ENCODE data around the gene ATP6V1G1. TPM values are rescaled to one million over a fixed set of nuclear protein-coding genes. Genes with fewer than 3 reads are reported as not detected.

The ATP6V1G1 gene, protein sequence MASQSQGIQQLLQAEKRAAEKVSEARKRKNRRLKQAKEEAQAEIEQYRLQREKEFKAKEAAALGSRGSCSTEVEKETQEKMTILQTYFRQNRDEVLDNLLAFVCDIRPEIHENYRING
- 342 and 358 TPM in 2 replicates for polyA plus RNA-seq (2013)

DNA sequence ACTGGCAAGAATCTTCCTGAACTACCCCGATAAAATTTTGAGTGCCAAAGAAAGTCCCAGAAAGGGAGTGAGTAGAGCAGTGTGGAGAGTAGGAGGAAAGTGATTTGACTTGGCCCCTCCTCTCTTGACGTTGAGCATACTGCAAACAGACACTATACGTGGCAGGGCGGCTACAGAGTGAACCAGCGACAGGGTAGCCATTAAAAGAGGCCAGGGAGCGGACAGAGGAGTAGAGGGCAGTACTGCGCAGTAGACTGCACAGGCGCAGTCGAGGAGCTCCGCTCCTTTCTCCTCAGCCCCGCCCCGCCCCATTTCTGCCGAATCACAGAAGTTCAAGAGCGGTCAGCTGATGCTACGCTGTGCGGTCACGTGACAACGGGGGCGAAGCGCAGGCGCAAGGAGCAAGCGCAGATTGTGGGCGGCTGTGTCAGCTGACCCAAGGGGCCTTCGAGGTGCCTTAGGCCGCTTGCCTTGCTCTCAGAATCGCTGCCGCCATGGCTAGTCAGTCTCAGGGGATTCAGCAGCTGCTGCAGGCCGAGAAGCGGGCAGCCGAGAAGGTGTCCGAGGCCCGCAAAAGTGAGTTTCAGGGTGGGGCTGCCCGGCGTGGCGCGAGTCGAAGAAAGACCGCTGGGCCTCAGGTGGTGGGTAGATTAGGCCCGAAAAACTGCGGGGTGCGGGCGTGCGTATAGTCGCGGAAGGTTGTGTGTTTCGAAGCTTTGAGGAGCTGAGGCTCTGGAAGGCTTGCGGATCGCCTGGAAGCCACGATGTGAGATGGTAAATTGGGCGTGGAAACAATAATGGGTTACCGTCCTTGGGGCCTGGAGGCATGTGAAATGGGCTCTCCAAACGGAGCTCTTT lies at the start of gene ATP6V1G1:
Gene ATP6V1G1, plus strand, starts transcription at position 425 of the 858 bp plus-strand sequence. Its CDS starts 70 bp downstream, at position 495.
- Histone ChIP-seq H3K18ac (ENCODE audit: low read length) (peak within 1 kb of the TSS; percentile 92), H2AFZ (ENCODE audit: insufficient read depth, low read length, poor library complexity) (peak within 1 kb of the TSS; percentile 80), H4K8ac (ENCODE audit: low read depth, low read length) (peak within 1 kb of the TSS; percentile 96), H4K91ac (ENCODE audit: low read depth, low read length) (peak within 1 kb of the TSS; percentile 94), H3K23ac (ENCODE audit: low read length) (no peak within 1 kb of the TSS), H3K36me3 (ENCODE audit: control insufficient read depth in 1 of 2, insufficient read depth in 2 of 2, low read length in 2 of 2) (peaks cover 2% of the 10 kb centered on the region in 2 experiments), H3K9ac (ENCODE audit: low read length) (peak within 1 kb of the TSS; percentile 94), H3K4ac (ENCODE audit: low read depth, low read length) (peak within 1 kb of the TSS; percentile 97), H2BK5ac (ENCODE audit: low read depth, low read length, poor library complexity) (peak within 1 kb of the TSS; percentile 76), H4K12ac (ENCODE audit: low read depth, low read length) (peak within 1 kb of the TSS; percentile 96), H3K9me3 (ENCODE audit: insufficient read depth, low read depth, low read length) (no peaks in the 10 kb centered on the region), H2AK5ac (ENCODE audit: low read length) (peak within 1 kb of the TSS; percentile 88), H2BK120ac (ENCODE audit: insufficient read depth, low read length, poor library complexity) (peak within 1 kb of the TSS; percentile 86), H3K79me1 (ENCODE audit: low read length) (peaks cover 7% of the 10 kb centered on the region), H2BK12ac (ENCODE audit: low read length) (no peak within 1 kb of the TSS), H3K79me2 (ENCODE audit: control insufficient read depth, insufficient read depth, low read length, poor library complexity) (peaks cover 15% of the 10 kb centered on the region), H3K4me3 (ENCODE audit: low read depth, low read length) (peak within 1 kb of the TSS; percentile 93), H3K27me3 (ENCODE audit: insufficient read depth, low read length) (no peaks in the 10 kb centered on the region), H3K27ac (ENCODE audit: low read depth, low read length) (peak within 1 kb of the TSS; percentile 70), H3K14ac (ENCODE audit: low read length) (peak within 1 kb of the TSS; percentile 87), H3K4me2 (ENCODE audit: low read length) (peak within 1 kb of the TSS; percentile 77), H3K4me1 (ENCODE audit: control insufficient read depth in 1 of 2, insufficient read depth in 2 of 2, low read length in 2 of 2) (peaks cover 6 to 7% of the 10 kb centered on the region in 2 experiments)
- peak; percentile 99 for DNase-seq
- WGBS (ENCODE audit: extremely low coverage, insufficient coverage, insufficient read length), result no CpG with 5 or more reads among the region's 52 CpGs

DNA sequence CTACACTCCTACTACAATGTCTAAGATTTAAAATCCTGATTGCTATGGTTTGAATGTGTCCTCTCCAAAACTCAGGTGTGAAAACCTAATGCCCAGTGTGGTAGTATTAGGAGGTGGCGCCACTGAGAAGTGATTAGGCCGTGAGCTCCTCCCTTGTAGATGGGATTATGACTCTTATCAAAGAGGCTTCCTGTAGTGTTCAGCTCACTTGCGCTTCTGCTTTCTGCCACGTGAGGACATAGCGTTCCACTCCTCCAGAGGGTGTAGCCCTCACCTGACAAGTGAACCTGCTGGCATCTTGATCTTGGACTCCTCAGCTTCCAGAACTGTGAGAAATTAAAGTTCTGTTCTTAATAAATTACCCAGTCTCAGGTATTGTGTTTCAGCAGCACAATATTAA lies 49.3 kb upstream of the ATP6V1G1 start:
- no peak overlapping the region for H4K8ac ChIP-seq (ENCODE audit: low read depth, low read length)
- no peaks in the 10 kb centered on the region for H3K79me2 ChIP-seq (ENCODE audit: control insufficient read depth, insufficient read depth, low read length, poor library complexity)
- H2BK5ac ChIP-seq (ENCODE audit: low read depth, low read length, poor library complexity), result no peak overlapping the region
- H3K14ac ChIP-seq (ENCODE audit: low read length), result no peak overlapping the region
- no peaks in the 10 kb centered on the region for H3K27me3 ChIP-seq (ENCODE audit: insufficient read depth, low read length)
- H2AK5ac ChIP-seq (ENCODE audit: low read length), result no peak overlapping the region
- no peak overlapping the region for H2BK12ac ChIP-seq (ENCODE audit: low read length)
- H3K27ac ChIP-seq (ENCODE audit: low read depth, low read length), result no peak overlapping the region
- no peaks in the 10 kb centered on the region for H3K4me1 ChIP-seq (ENCODE audit: control insufficient read depth in 1 of 2, insufficient read depth in 2 of 2, low read length in 2 of 2)
- DNase-seq, result peak; percentile 12 to 22
- no peak overlapping the region for H4K91ac ChIP-seq (ENCODE audit: low read depth, low read length)
- no peak overlapping the region for H3K9ac ChIP-seq (ENCODE audit: low read length)
- H4K12ac ChIP-seq (ENCODE audit: low read depth, low read length), result no peak overlapping the region
- H3K23ac ChIP-seq (ENCODE audit: low read length), result no peak overlapping the region
- no peak overlapping the region for H3K4me3 ChIP-seq (ENCODE audit: low read depth, low read length)
- no peaks in the 10 kb centered on the region for H3K36me3 ChIP-seq (ENCODE audit: control insufficient read depth in 1 of 2, insufficient read depth in 2 of 2, low read length in 2 of 2)
- H2AFZ ChIP-seq (ENCODE audit: insufficient read depth, low read length, poor library complexity), result no peak overlapping the region
- no peak overlapping the region for H2BK120ac ChIP-seq (ENCODE audit: insufficient read depth, low read length, poor library complexity)
- no peak overlapping the region for H3K4me2 ChIP-seq (ENCODE audit: low read length)
- no peaks in the 10 kb centered on the region for H3K79me1 ChIP-seq (ENCODE audit: low read length)
- H3K4ac ChIP-seq (ENCODE audit: low read depth, low read length), result no peak overlapping the region
- no CpG with 5 or more reads among the region's 5 CpGs for WGBS (ENCODE audit: extremely low coverage, insufficient coverage, insufficient read length)
- H3K18ac ChIP-seq (ENCODE audit: low read length), result no peak overlapping the region
- H3K9me3 ChIP-seq (ENCODE audit: insufficient read depth, low read depth, low read length), result no peaks in the 10 kb centered on the region

DNA sequence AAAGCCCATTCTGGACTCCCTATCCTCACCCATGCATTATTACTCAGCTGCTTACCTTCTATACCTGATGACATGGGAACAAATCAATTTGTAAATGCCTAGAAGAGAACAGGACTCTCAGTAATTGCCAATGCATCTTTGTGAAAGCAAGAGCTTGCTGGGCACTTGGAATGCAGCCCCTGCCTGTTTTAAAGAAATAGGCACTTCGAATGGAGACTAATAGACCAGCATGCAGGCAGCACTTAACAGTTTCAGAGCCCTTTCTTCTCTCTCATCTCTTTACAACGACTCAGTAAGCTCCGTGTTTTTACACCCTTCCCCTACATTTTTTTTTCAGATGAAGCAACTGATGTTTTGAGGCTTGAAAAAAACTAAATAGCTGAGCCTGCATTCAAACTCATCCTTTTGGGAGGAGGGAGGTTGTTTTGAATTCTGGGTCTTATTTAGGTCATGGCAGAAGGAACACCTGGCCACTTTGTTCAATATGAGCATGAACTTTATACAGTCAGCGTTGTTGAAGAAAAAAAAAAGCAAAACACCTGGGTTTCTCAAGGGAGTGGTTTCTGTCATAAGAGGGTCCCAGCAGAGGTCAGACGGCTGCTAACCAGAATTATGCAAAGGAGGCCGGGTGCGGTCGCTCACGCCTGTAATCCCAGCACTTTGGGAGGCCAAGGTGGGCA lies 47.7 kb upstream of the ATP6V1G1 start:
- Histone ChIP-seq H3K79me1 (ENCODE audit: low read length) (no peaks in the 10 kb centered on the region), H3K79me2 (ENCODE audit: control insufficient read depth, insufficient read depth, low read length, poor library complexity) (no peaks in the 10 kb centered on the region), H2BK5ac (ENCODE audit: low read depth, low read length, poor library complexity) (no peak overlapping the region), H3K27me3 (ENCODE audit: insufficient read depth, low read length) (no peaks in the 10 kb centered on the region), H2AFZ (ENCODE audit: insufficient read depth, low read length, poor library complexity) (no peak overlapping the region), H3K27ac (ENCODE audit: low read depth, low read length) (no peak overlapping the region), H4K8ac (ENCODE audit: low read depth, low read length) (no peak overlapping the region), H3K14ac (ENCODE audit: low read length) (no peak overlapping the region), H2AK5ac (ENCODE audit: low read length) (no peak overlapping the region), H3K36me3 (ENCODE audit: control insufficient read depth in 1 of 2, insufficient read depth in 2 of 2, low read length in 2 of 2) (no peaks in the 10 kb centered on the region), H2BK120ac (ENCODE audit: insufficient read depth, low read length, poor library complexity) (no peak overlapping the region), H3K18ac (ENCODE audit: low read length) (no peak overlapping the region), H3K4me3 (ENCODE audit: low read depth, low read length) (no peak overlapping the region), H3K23ac (ENCODE audit: low read length) (no peak overlapping the region), H2BK12ac (ENCODE audit: low read length) (no peak overlapping the region), H3K4me1 (ENCODE audit: control insufficient read depth in 1 of 2, insufficient read depth in 2 of 2, low read length in 2 of 2) (no peaks in the 10 kb centered on the region), H3K9ac (ENCODE audit: low read length) (no peak overlapping the region), H4K12ac (ENCODE audit: low read depth, low read length) (no peak overlapping the region), H3K9me3 (ENCODE audit: insufficient read depth, low read depth, low read length) (no peaks in the 10 kb centered on the region), H3K4me2 (ENCODE audit: low read length) (no peak overlapping the region), H3K4ac (ENCODE audit: low read depth, low read length) (no peak overlapping the region), H4K91ac (ENCODE audit: low read depth, low read length) (no peak overlapping the region)
- peak in 1 of 2 donors; percentile 60 for DNase-seq
- no CpG with 5 or more reads among the region's 9 CpGs for WGBS (ENCODE audit: extremely low coverage, insufficient coverage, insufficient read length)

DNA sequence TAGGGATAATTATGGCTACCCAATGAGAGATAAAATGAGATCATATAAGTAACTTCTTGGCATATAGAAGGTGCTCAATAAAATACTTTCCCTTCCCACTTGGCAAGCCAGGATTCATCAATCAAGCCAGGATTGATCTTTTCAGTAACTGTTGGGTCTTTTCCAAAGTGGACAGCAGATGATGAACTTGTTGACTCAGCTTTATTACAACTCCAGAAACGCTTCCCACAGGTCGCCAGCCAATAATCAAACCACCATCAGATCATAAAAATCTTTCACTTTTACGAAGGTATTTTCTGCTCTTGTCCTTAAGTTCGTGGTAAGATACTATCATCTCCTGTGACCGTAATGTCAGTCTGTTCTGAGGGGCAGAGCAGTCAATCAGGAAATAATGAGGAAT lies 42.5 kb upstream of the ATP6V1G1 start:
- H3K27me3 ChIP-seq (ENCODE audit: insufficient read depth, low read length), result no peaks in the 10 kb centered on the region
- no peak overlapping the region for H3K23ac ChIP-seq (ENCODE audit: low read length)
- no peaks in the 10 kb centered on the region for H3K79me1 ChIP-seq (ENCODE audit: low read length)
- no peak overlapping the region for H4K91ac ChIP-seq (ENCODE audit: low read depth, low read length)
- no peak overlapping the region for H4K12ac ChIP-seq (ENCODE audit: low read depth, low read length)
- no peaks in the 10 kb centered on the region for H3K79me2 ChIP-seq (ENCODE audit: control insufficient read depth, insufficient read depth, low read length, poor library complexity)
- H3K4me2 ChIP-seq (ENCODE audit: low read length), result no peak overlapping the region
- no peak overlapping the region for H3K4me3 ChIP-seq (ENCODE audit: low read depth, low read length)
- no peak overlapping the region for H2AFZ ChIP-seq (ENCODE audit: insufficient read depth, low read length, poor library complexity)
- H3K27ac ChIP-seq (ENCODE audit: low read depth, low read length), result no peak overlapping the region
- H2BK5ac ChIP-seq (ENCODE audit: low read depth, low read length, poor library complexity), result no peak overlapping the region
- peaks cover 0 to 3% of the 10 kb centered on the region in 2 experiments for H3K4me1 ChIP-seq (ENCODE audit: control insufficient read depth in 1 of 2, insufficient read depth in 2 of 2, low read length in 2 of 2)
- no peak overlapping the region for H4K8ac ChIP-seq (ENCODE audit: low read depth, low read length)
- H2BK120ac ChIP-seq (ENCODE audit: insufficient read depth, low read length, poor library complexity), result no peak overlapping the region
- no CpG with 5 or more reads among the region's 5 CpGs for WGBS (ENCODE audit: extremely low coverage, insufficient coverage, insufficient read length)
- DNase-seq, result no peak
- no peaks in the 10 kb centered on the region for H3K36me3 ChIP-seq (ENCODE audit: control insufficient read depth in 1 of 2, insufficient read depth in 2 of 2, low read length in 2 of 2)
- no peak overlapping the region for H3K14ac ChIP-seq (ENCODE audit: low read length)
- H3K4ac ChIP-seq (ENCODE audit: low read depth, low read length), result no peak overlapping the region
- H3K9me3 ChIP-seq (ENCODE audit: insufficient read depth, low read depth, low read length), result no peaks in the 10 kb centered on the region
- no peak overlapping the region for H2AK5ac ChIP-seq (ENCODE audit: low read length)
- H3K18ac ChIP-seq (ENCODE audit: low read length), result no peak overlapping the region
- H2BK12ac ChIP-seq (ENCODE audit: low read length), result no peak overlapping the region
- H3K9ac ChIP-seq (ENCODE audit: low read length), result no peak overlapping the region

Measured in trophoblast cell (in vitro differentiated cells and primary cell).